Stimulated activated CD8-positive, alpha-beta memory T cell treated with anti-CD3 and anti-CD28 coated beads, Interleukin-12 subunit alpha, Interleukin-12 subunit beta, amount 100 ng/mL, for 4 hours (primary cell): ENCODE measurements around the gene PRKG1.

Source experiments
- DNase-seq: peaks from one replicate; pipeline ENCODE4 v3.0.0-alpha.2; 2020; ENCODE audit warnings: low read depth

The PRKG1 gene

DNA sequence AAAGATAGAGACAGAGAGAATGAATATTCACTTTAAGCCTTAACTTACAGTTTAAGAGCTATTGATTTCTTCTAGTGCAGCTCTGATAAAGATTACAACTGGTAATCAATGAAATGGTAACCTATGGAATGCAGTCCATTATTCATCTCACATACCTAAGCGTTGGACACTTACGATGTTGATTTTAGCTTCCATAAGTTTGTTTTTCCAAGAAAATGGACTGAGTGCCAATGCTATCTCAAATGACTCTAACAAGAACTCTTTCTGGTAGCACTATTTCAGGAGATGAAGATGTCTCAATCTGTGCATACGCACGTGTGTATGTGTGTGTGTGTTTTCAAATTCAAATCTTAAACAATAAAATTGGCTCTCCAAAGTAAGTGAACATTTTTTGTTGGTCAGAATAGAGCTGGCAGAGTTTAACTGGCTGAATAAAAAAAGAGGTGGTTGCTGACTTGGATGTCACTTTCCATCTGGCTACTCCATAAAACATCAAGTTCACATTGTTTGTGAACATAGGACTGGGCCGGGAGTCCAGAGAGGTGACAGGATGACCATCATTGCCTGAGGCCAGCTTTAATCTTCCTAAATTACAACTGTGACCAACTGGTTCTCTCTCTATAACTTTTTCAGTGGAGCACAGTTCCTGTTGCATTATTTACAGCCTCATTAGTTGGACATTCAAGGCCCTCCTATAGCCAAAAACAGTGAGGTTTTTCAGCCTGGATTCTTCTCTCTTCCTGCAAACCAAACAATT is 732.0 kb downstream of the PRKG1 start:
- no peak for DNase-seq

GRCh38 chr10:51808187-51808586 is 733.9 kb downstream of the PRKG1 start:
- DNase-seq = no peak

GRCh38 chr10:51815723-51816122 is 741.4 kb downstream of the PRKG1 start:
- DNase-seq = no peak

GRCh38 chr10:51821045-51821444 is 746.8 kb downstream of the PRKG1 start:
- no peak for DNase-seq

- DNase-seq = no peak
Measured at GRCh38 chr10:51821745-51822144, 747.5 kb downstream of the PRKG1 start.

DNA sequence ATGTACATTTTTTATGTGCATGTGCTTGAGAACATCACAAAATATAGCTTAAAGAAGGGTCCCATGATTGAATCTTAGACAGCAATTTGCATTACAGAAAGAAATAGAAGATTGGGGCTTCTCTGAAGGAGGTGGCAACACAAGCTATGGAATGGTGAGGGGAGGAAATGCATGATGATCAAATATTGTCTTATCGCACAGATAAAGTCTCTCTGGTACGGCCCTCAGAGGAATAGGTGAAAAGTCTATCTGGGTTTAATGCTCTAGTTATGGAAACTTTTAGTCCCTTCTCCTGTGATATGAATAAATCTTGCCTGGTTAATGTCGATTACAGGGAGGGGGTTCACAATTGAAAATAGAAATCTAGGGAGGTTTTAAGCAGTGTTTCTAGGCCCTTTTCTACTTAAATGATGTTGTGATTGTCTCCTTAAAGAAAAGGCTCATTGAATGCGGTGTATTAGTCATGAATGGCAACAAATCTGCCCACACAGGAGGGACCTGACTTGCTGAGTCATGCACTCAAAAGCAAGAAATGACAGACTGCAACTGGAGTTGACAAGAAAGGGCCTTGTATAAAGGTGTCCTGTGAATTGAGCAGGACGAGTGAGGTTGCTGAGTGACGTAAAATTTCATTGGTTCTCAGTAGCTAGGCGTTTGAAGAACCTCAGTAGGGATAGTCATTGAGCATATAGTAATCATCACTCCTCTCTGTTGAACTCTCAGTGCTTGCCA is 758.5 kb downstream of the PRKG1 start:
- DNase-seq = no peak

- no peak for DNase-seq
Measured at GRCh38 chr10:51834548-51834947, 760.3 kb downstream of the PRKG1 start.

GRCh38 chr10:51838471-51838870 is 764.2 kb downstream of the PRKG1 start:
- no peak for DNase-seq

DNA sequence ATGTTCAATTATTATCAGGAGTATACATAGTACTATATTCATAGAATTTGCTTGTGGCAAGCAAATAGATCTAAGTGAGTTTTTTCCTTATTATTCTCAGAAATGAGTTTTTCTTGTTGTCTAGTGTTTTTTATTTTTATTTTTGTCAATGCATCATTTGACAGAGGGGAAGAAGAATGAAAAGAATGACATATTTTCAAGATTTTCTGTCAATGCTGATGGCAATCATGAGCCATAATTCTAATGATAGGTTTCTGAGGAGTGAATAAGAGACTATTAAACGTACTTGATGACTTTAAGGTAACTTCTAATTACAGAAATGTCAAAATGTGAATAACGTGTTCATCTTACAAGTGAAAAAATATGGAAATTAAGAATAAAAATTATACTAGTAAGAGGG is 769.7 kb downstream of the PRKG1 start:
- DNase-seq = no peak

DNA sequence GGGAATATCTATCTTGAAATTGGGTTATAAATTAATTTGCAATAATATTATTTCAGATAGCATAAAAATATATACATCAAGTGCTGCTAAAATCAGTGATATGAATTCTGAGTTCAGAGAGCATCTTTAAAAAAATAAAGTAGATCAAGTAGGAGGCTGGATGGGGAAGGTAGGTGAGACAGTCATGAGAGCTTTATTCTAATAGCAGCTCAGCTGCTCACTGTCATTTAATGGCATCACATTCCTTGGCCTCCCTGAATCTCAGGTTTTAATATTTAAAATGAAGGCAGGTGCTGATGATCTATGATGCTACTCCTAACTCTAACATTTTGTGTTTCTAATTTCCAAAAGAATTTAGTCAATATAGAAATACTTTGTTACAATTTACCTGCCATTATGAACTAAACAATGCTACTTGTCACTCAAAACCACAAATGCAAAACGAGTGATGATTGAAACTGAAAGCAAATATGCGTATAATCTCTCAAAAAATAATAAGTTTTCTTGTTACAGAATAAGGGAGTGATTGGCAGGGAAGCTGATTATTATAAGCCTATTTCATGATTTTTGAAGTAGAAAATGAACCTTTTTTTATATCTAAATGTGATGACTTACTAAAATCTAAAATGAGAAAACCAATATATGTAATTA is 772.7 kb downstream of the PRKG1 start:
- DNase-seq = no peak

GRCh38 chr10:51852297-51852696 is 778.0 kb downstream of the PRKG1 start:
- DNase-seq = no peak

DNA sequence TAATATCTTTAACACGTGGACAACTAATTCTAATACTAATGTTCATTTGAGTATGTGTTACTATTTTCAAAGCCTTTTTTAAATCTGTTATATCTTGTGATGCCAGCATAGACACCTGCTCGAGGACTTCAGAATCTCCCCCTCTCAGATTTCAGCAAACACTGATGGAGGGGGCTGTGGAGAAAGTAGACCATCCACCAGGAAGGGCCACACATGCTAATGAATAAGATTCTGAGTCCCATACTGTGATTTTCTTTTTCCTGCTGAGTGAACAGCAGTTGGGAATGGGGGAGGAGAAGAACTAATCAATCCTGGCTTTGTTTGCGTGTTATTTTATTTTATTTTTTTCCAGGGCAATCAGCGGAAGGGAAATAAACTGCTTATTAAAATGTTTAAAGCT is 783.0 kb downstream of the PRKG1 start:
- DNase-seq = no peak

GRCh38 chr10:51860257-51860656 is 786.0 kb downstream of the PRKG1 start:
- DNase-seq = no peak

GRCh38 chr10:51861051-51861450 is 786.8 kb downstream of the PRKG1 start:
- DNase-seq = no peak

DNA sequence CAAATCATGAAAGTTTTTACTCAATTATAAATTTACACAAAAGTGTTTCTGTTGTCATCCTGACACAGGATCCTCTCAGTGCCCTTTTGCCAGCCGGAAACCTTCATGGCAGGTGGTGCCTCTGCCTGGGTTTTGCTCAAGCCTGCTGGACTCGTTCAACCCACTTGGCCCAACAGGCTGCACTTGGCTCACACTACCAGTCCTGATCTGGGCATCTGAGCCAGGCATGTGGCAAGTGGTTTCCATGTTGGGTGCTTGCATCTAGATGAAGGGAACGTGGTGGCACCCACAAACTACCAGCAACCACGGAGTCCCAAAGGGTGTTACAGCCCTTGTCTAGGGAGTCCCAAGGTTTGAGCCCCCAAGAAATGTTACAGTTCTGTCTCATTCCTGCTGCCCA is 787.4 kb downstream of the PRKG1 start:
- no peak for DNase-seq

GRCh38 chr10:51862149-51862548 is 787.9 kb downstream of the PRKG1 start:
- DNase-seq = no peak

GRCh38 chr10:51867956-51868355 is 793.7 kb downstream of the PRKG1 start:
- no peak for DNase-seq

DNA sequence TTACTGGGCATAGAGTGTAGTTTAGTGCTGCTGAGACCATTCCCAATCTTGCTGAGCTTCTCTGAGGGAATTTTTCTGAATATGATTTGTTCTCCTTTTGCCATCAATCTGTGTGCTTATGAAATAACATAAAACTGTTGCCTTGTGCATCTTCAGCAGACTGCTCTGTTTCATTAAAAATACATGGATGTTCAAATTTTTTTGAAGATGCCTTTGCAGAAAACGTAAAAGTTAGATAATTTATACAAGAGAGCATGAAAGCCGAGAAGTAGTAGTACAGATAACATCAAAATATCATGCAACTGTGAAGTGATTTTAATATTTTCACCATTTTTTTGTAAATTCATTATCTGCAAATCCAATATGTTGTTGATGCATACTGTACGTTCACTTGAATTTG is 799.8 kb downstream of the PRKG1 start:
- DNase-seq = no peak

GRCh38 chr10:51875610-51876009 is 801.3 kb downstream of the PRKG1 start:
- DNase-seq = no peak

DNA sequence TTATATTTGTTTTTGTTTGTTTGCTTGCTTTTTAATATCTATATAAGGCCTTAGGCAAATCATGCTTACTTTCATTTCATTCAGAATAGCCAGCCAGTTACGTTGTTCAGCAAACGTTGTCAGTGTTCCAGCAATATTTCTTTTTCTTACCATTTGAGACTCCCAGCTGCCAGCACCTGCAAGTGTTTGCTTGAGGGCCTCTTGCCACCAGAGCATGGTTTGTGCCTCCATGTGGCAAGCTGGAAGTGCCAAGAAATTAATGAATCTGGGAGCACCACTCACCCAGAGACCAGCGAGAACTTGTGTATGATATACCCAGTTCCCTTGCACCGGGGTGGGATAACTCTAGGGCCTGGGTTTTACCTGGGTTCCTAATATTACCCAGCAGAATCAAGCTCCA is 802.2 kb downstream of the PRKG1 start:
- DNase-seq = no peak

DNA sequence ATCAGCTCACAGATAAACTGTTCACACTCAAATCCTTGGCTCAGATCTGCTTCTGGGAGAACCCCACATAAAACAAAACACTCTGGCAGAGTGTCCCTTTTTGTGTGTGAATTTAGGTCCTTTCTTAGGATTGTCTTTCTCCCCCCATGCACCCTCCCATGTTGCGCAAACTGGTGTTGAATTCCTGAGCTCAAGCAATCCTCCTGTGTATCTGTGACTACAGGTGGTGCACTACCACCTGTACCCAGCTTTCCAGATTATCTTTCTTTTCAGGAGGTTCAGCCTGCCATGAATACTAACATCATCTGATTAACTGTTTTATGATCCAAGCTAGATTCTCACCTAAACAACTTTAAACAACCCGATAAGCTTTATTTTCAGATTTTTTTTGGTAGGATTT is 802.7 kb downstream of the PRKG1 start:
- DNase-seq = no peak

- no peak for DNase-seq
Measured at GRCh38 chr10:51877636-51878035, 803.3 kb downstream of the PRKG1 start.

DNA sequence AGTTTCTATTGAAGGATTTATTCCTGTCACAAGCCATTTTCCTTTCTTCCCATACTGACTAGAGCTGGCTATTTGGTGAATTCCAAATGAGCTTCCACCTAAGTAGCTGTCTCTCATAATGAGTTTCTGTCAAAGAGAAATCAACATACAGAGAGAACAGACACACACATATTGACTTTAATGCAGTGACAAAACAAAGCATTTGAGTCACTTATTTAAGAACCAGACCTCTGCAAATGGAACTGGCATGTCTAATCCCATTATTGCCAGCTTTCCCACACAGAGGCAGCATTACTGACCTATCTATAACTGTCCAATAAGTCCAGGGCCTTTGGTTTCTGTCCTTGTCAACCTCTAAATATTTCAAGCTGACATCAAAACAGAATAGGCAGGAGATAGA is 804.4 kb downstream of the PRKG1 start:
- no peak for DNase-seq
